ENCODE results near the gene PRKAG3. TPM values are rescaled to one million over a fixed set of nuclear protein-coding genes. Genes with fewer than 3 reads are reported as not detected.

PRKAG3 gene
- total RNA-seq: not detected

DNA sequence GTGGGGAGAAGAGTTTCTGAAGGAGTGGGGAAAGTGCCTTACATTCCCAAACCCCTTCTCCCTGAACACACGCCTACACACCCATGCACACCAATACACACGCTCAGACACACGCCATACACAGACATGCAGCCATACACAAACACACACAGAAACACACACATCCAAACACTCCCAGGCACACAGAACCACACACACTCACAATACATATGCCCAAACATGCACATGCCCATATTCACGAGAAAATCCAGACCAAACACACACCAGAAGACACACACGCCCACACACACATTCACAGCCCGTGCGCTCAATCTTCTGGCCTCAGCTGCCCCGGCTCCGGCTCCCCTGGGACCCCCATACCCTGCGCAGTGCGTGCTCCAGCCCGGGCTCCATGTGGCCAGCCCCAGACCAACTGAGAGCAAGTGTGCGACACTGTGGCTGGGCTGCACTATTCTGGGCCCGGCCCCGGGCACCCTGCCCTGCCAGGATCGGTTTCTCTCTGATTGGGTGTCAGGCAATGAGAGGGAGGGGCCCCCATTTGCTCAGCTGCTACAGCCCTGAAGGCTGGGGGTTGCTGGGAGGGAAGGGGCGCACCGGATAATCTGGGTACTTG, at the start of gene PRKAG3:
PRKAG3 (minus strand) TSS at position 426 of the 613 bp plus-strand sequence.
- H3K27me3 ChIP-seq: no peaks in the 10 kb centered on the region
- peak in 1 of 2 donors; percentile 79 for DNase-seq

DNA sequence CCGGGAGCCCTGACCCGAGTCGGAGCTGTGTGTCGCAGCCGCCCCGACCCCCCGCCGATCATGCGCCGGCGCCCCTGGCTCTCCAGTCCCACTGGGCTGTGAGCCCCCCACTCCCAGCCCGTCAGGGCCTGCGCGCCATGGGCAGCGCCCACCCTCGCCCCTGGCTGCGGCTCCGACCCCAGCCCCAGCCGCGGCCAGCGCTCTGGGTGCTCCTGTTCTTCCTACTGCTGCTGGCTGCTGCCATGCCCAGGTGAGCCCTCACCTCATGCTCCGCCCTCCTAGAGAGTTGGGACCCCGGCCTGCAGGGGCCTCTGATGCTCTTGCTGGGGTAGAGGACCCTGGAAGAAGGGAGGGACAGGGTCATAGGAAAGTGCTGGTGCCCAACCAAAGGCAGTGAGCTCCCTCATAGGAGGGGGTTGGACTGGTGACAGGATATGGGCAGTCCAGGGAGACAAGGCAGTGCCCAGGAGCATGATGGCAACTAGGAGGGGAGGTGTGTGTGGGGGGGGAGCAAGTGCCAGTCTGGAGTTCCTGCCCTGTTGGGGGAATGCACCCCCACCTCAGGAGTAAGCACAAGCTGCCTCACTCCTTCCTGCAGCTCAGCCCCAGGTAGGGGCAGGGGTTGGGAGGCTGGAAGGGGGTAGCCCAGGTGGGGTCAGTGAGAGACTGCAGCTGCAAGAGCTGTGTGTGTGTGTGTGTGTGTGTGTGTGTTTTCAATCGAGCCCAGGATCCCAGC, 49.4 kb upstream of the PRKAG3 start:
- DNase-seq (peak in 1 of 2 donors; percentile 86), ATAC-seq (ENCODE audit: low FRiP score in 2 of 2) (no peak)
- peak overlapping the region in 2 of 4 donors; percentile 21 to 38 for H3K27ac ChIP-seq
- peaks cover 18 to 32% (median 24%) of the 10 kb centered on the region in 4 donors for H3K4me1 ChIP-seq
- H3K4me3 ChIP-seq: peak overlapping the region in 3 of 4 donors; percentile 25 to 40 (median 37)
- TF ChIP-seq POLR2AphosphoS5 (IDR thresholded peaks at IDR 0.05) (no peak), EP300 (IDR thresholded peaks at IDR 0.05) (no peak), POLR2A (IDR thresholded peaks at IDR 0.05) (no peak)
- TF ChIP-seq, protein P1, sequence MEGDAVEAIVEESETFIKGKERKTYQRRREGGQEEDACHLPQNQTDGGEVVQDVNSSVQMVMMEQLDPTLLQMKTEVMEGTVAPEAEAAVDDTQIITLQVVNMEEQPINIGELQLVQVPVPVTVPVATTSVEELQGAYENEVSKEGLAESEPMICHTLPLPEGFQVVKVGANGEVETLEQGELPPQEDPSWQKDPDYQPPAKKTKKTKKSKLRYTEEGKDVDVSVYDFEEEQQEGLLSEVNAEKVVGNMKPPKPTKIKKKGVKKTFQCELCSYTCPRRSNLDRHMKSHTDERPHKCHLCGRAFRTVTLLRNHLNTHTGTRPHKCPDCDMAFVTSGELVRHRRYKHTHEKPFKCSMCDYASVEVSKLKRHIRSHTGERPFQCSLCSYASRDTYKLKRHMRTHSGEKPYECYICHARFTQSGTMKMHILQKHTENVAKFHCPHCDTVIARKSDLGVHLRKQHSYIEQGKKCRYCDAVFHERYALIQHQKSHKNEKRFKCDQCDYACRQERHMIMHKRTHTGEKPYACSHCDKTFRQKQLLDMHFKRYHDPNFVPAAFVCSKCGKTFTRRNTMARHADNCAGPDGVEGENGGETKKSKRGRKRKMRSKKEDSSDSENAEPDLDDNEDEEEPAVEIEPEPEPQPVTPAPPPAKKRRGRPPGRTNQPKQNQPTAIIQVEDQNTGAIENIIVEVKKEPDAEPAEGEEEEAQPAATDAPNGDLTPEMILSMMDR (IDR thresholded peaks at IDR 0.05): no peak
- 14 to 30% methylated on average over 1 to 10 of the region's 24 CpGs for WGBS, 2 donors
- H3K36me3 ChIP-seq: no peaks in the 10 kb centered on the region
- H3K27me3 ChIP-seq: peaks cover 0 to 53% (median 19%) of the 10 kb centered on the region in 4 donors
- no peaks in the 10 kb centered on the region for H3K9me3 ChIP-seq

More for the DNA sequence above, at the start of gene PRKAG3:
- TF ChIP-seq, protein P1 (IDR thresholded peaks at IDR 0.05): no peak
- TF ChIP-seq POLR2A (IDR thresholded peaks at IDR 0.05) (no peak), POLR2AphosphoS5 (IDR thresholded peaks at IDR 0.05) (no peak), EP300 (IDR thresholded peaks at IDR 0.05) (no peak)
- H3K4me1 ChIP-seq: peaks cover 0 to 7% (median 2%) of the 10 kb centered on the region in 4 donors
- 77 to 89% methylated on average over 17 of the region's 18 CpGs for WGBS, 2 donors
- no peak within 1 kb of the TSS for H3K4me3 ChIP-seq
- peak in 1 of 2 donors; percentile 7 for ATAC-seq (ENCODE audit: low FRiP score in 2 of 2)
- H3K9me3 ChIP-seq: no peaks in the 10 kb centered on the region
- no peaks in the 10 kb centered on the region for H3K36me3 ChIP-seq
- no peak within 1 kb of the TSS for H3K27ac ChIP-seq

DNA sequence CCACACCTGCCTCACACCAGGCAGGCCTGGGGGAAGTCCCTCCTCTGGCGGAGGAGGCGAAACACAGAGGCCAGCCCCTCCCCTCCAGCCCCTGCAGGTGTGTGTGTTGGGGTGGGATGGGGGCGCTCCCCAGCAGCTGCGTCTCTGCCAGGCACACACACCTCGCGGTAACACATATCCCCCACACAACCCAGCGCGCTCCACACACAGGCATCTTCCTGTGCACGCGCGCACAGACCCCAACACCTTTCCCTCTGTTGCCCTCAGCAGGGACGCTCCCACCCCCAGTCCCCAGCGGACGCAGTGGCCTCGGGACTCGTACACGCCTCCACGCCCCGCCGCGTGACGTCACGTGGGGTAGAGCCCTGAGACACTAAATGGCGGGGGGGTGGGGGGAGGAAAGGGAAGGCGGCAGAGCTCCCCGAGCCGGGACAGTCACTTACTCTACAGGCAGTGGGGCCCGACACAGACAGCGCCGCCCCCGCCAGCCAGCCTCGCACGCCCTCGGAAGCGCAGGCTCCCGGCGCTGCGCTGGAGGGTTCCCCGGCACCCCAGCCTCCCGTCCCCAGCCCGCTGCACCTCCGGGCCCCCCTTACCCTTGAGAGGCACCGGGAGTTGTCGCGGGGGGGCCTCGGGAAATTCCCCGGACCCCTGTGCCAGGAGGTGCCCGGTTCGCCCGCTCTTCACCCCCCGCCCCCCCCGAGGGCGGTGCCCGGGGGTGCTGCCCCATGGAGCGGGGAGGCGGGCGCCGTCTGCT, 48.7 kb upstream of the PRKAG3 start, which contains the start of gene WNT10A:
WNT10A (plus strand) TSS at position 751 of the 757 bp plus-strand sequence. CDS start 144 bp downstream, outside the sequence.
- H3K27ac ChIP-seq: peak within 1 kb of the TSS in 2 of 4 donors; percentile 21 to 38
- H3K4me3 ChIP-seq: peak within 1 kb of the TSS in 3 of 4 donors; percentile 25 to 40 (median 37)
- H3K27me3 ChIP-seq: peaks cover 0 to 53% (median 19%) of the 10 kb centered on the region in 4 donors
- no peaks in the 10 kb centered on the region for H3K36me3 ChIP-seq
- no peaks in the 10 kb centered on the region for H3K9me3 ChIP-seq
- WGBS, 2 donors: 1 to 3% methylated on average over 15 to 43 of the region's 58 CpGs
- ATAC-seq (ENCODE audit: low FRiP score in 2 of 2): peak in 1 of 2 donors; percentile 2
- peaks cover 18 to 32% (median 24%) of the 10 kb centered on the region in 4 donors for H3K4me1 ChIP-seq
- TF ChIP-seq POLR2AphosphoS5 (IDR thresholded peaks at IDR 0.05): no peak
- TF ChIP-seq POLR2A (IDR thresholded peaks at IDR 0.05): peak in 1 of 4 donors; percentile 16
- DNase-seq: peak; percentile 37 to 94

DNA sequence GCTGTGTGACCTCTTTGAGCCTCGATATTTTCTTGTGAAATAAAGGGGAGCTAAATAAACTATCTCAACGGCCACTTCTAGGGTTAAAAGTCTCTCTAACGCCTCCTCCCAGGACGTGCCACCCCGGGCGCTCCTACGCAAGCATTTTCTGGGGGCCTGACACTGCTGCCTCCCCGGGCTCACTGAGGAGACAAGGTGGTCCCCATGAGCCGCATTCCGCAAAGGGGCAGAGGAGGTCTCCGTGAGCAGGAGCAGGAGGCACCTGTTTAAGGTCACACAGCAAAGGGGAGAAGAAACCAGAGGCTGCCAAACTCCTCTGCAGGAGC, 48.1 kb upstream of the PRKAG3 start:
- no peak for ATAC-seq (ENCODE audit: low FRiP score in 2 of 2)

More for the DNA sequence above, 48.1 kb upstream of the PRKAG3 start:
- no peak for DNase-seq
- 11 to 15% methylated on average over 3 to 11 of the region's 11 CpGs for WGBS, 2 donors
- H3K36me3 ChIP-seq: no peaks in the 10 kb centered on the region
- no peak for TF ChIP-seq POLR2AphosphoS5 (IDR thresholded peaks at IDR 0.05)
- no peak for TF ChIP-seq POLR2A (IDR thresholded peaks at IDR 0.05)
- TF ChIP-seq, protein P1 (IDR thresholded peaks at IDR 0.05): no peak
- TF ChIP-seq EP300 (IDR thresholded peaks at IDR 0.05): no peak
- H3K27me3 ChIP-seq: peaks cover 0 to 53% (median 20%) of the 10 kb centered on the region in 4 donors
- H3K4me3 ChIP-seq: peak overlapping the region in 3 of 4 donors; percentile 25 to 40 (median 37)
- peaks cover 18 to 32% (median 24%) of the 10 kb centered on the region in 4 donors for H3K4me1 ChIP-seq
- no peaks in the 10 kb centered on the region for H3K9me3 ChIP-seq
- H3K27ac ChIP-seq: peak overlapping the region in 2 of 4 donors; percentile 21 to 38
